ENCODE results near the gene HJURP.

- TF ChIP-seq CTCF (conservative IDR thresholded peaks at IDR 0.05 in 1 of 2, IDR thresholded peaks at IDR 0.05 in 1 of 2; ENCODE audit: extremely low read depth in 1 of 2, insufficient read depth in 1 of 2, low read depth in 1 of 2, low read length in 2 of 2) (no peak), EZH2 (IDR thresholded peaks at IDR 0.05; ENCODE audit: borderline replicate concordance, low read length) (no peak)
Measured at GRCh38 chr2:233865838-233866237, 11.5 kb upstream of the HJURP start.

Measured in mammary epithelial cell (primary cell).